Testis (tissue), 3 donors: ENCODE results near the gene TRIM63. TPM values are rescaled to one million over a fixed set of nuclear protein-coding genes. Genes with fewer than 3 reads are reported as not detected.

Source experiments
- DNase-seq: peaks from one replicate; pipeline ENCODE4 v3.0.0-alpha.2; 2019
- H3K27ac ChIP-seq, 2 donors: fragments of 200-600 bp; sonication (generic); one replicate each; pipeline ENCODE4 v1.5.1; 2019
- H3K27me3 ChIP-seq: fragments of 200-600 bp; sonication (generic); one replicate; pipeline ENCODE4 v1.5.1; 2019
- H3K36me3 ChIP-seq: fragments of 200-600 bp; sonication (generic); one replicate; pipeline ENCODE4 v1.5.1; 2017; ENCODE audit warnings: low read depth; ENCODE audit errors: missing control alignments
- H3K4me1 ChIP-seq: fragments of 200-600 bp; sonication (generic); one replicate; pipeline ENCODE4 v1.5.1; 2019
- H3K4me3 ChIP-seq, 2 donors: fragments of 200-600 bp; sonication (generic); one replicate each; pipeline ENCODE4 v1.5.1; 2017 to 2019
- H3K9me3 ChIP-seq: fragments of 200-600 bp; sonication (generic); one replicate; pipeline ENCODE4 v1.5.1; 2017
- POLR2A ChIP-seq: fragments of 450-650 bp; IDR thresholded peaks from one replicate; pipeline ENCODE4 v1.6.1; 2017; ENCODE audit warnings: antibody characterized with exemption, mild to moderate bottlenecking, moderate library complexity
- WGBS, 2 donors: methylation state at CpG; one replicate each; pipeline ENCODE4 v1.1.5; 2018; 5-methylcytosine and 5-hydroxymethylcytosine counted together
- intact Hi-C: fragments of 100-400 bp; cut with DNase I; formaldehyde crosslinking; loops from one replicate; pipeline ENCODE4 v1.15.1; 2023; ENCODE audit warnings: low total_unique reads
- polyA plus RNA-seq: library from polyadenylated mRNA; stranded (reverse); fragments of 350-450 nt; fragmentation: Illumina TruSeq; extraction: RNeasy Lipid Tissue Mini Kit (QIAGEN cat#74804); gene quantifications from one replicate; pipeline ENCODE4 v1.2.3, GENCODE V29; 2014; ENCODE audit warnings: low read depth, low replicate concordance; ENCODE audit not compliant: insufficient read depth
- total RNA-seq, 2 donors: library from RNA; depleted of rRNA; stranded (reverse); fragments of >200 nt; gene quantifications; one replicate each; pipeline ENCODE4 v1.2.3, GENCODE V29; 2016
- TF ChIP-seq, protein P1 (sequence below), 3 experiments: fragments of 450-650 bp in 2 of 3; fragments of 200-600 bp in 1 of 3; sonication (generic) in 1 of 3; IDR thresholded peaks; one replicate each; pipeline ENCODE4 v1.5.1; 2016 to 2019; ENCODE audit warnings: antibody characterized with exemption in 3 of 3, mild to moderate bottlenecking in 2 of 3, moderate library complexity in 1 of 3

The TRIM63 gene
- total and polyA plus RNA-seq, 3 donors from 2014 or later: 0.50 to 1.2 (median 0.71) TPM

DNA sequence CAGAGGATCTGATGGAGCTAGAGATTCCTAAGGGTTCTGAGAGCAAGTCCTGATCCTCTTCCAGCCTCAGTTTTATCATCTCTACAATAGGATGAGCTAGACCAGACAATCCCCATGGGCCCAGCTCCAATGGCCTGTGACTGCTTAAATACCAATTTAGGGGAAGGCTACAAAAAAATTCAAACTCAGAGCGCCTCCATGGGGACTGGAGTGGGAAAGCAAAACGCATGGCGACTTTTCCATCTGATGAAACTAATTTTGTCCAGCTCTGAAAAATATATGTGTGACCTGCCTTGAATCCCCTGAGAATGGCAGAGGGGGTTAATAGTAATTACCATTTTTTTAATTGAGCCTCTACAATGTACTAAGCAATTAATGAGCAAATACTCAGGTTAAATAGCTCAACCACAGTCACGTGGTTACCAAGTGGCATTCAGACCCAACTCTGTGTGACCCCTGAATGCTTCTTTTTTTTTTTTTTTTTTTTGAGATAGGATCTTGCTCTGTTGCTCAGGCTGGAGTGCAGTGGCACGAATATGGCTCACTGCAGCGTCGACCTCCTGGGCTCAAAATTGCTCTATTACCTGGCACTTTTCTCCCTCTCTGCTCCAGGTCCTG, 37.5 kb downstream of the TRIM63 start:
- TF ChIP-seq, protein P1, sequence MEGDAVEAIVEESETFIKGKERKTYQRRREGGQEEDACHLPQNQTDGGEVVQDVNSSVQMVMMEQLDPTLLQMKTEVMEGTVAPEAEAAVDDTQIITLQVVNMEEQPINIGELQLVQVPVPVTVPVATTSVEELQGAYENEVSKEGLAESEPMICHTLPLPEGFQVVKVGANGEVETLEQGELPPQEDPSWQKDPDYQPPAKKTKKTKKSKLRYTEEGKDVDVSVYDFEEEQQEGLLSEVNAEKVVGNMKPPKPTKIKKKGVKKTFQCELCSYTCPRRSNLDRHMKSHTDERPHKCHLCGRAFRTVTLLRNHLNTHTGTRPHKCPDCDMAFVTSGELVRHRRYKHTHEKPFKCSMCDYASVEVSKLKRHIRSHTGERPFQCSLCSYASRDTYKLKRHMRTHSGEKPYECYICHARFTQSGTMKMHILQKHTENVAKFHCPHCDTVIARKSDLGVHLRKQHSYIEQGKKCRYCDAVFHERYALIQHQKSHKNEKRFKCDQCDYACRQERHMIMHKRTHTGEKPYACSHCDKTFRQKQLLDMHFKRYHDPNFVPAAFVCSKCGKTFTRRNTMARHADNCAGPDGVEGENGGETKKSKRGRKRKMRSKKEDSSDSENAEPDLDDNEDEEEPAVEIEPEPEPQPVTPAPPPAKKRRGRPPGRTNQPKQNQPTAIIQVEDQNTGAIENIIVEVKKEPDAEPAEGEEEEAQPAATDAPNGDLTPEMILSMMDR (IDR thresholded peaks at IDR 0.05): no peak
- WGBS, 2 donors: 89 to 92% methylated on average over 7 of the region's 7 CpGs
- no peak for DNase-seq
- intact Hi-C loops: loop anchor here (10.0 kb wide), 1 partner anchor 115 kb away; no protein-coding TSS in a partner anchor
- no peaks in the 10 kb centered on the region for H3K27me3 ChIP-seq
- H3K4me1 ChIP-seq: peaks cover 5% of the 10 kb centered on the region
- H3K27ac ChIP-seq: no peak overlapping the region
- no peaks in the 10 kb centered on the region for H3K9me3 ChIP-seq
- no peak overlapping the region for H3K4me3 ChIP-seq
- no peaks in the 10 kb centered on the region for H3K36me3 ChIP-seq

DNA sequence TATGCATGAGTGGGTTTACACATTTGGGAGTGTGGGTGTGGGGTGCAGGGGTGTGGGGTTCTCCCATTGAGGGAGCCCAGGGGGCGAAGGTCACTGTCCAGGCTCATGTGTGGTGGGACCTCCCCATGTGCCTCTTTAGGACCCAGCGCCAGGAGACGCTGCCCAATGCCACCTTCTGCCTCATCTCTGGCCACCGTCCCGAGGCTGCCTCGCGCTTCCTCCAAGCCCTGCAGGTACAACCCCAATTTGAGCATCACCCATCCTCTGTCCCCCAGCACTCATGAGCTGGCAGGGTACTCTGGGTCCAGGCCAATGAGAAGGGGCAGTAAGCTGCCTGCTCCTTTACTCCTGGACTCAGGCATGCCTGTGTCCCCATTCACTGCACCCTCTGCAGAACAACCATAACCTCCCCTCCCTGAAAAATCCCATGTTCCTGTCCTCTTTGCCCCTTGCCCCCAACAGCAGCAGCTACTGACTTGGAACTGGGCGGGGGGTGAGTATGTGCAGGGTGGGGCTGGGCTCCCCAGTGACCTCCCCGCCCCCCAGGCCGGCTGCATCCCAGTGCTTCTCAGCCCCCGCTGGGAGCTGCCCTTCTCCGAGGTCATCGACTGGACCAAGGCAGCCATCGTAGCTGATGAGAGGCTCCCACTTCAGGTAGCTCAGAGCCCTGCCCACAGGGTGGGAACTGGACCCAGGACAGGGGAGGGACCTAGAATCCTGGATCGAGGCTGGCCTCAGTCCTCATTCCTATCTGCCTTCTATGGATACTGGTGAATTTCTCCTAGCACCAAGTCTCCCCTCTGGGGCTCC, 38.2 kb downstream of the TRIM63 start:
- intact Hi-C loops: no loop called here
- H3K4me1 ChIP-seq: no peaks in the 10 kb centered on the region
- no peaks in the 10 kb centered on the region for H3K27me3 ChIP-seq
- no peak overlapping the region for H3K4me3 ChIP-seq
- WGBS, 2 donors: 75 to 92% methylated on average over 12 to 15 of the region's 15 CpGs
- TF ChIP-seq, protein P1 (IDR thresholded peaks at IDR 0.05): no peak
- no peak for TF ChIP-seq POLR2A
- no peak overlapping the region for H3K27ac ChIP-seq
- no peaks in the 10 kb centered on the region for H3K36me3 ChIP-seq
- DNase-seq: no peak
- H3K9me3 ChIP-seq: no peaks in the 10 kb centered on the region

DNA sequence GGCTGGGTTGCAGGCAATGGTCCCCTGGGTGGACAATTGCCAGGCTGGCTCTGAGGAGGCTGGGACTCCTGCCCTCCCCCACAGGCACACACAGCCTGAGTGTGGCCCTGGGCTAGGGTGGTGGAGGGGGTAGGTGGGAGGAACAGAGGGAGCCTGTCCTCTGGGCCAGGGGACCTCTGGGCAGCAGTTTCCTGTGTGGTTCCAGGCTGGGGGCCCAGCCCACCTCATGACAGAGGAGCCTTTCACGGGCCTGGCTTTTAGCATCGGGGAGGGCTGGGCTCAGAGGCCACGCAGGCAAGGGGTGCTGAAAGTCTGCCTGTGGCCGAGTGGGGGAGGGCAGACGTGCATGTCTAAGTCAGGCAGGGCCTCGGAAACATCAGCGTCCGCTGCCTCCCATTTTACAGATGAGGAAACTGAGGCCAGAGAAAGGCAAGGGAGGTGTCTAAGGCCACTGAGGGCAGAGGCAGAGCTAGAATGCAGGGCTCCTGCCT, 38.9 kb downstream of the TRIM63 start:
- intact Hi-C loops: no loop called here
- TF ChIP-seq POLR2A: no peak
- TF ChIP-seq, protein P1 (IDR thresholded peaks at IDR 0.05): no peak
- H3K4me3 ChIP-seq: no peak overlapping the region
- no peaks in the 10 kb centered on the region for H3K4me1 ChIP-seq
- WGBS, 2 donors: 72 to 85% methylated on average over 8 of the region's 8 CpGs
- H3K36me3 ChIP-seq: no peaks in the 10 kb centered on the region
- H3K27me3 ChIP-seq: no peaks in the 10 kb centered on the region
- H3K27ac ChIP-seq: no peak overlapping the region
- H3K9me3 ChIP-seq: no peaks in the 10 kb centered on the region
- no peak for DNase-seq

DNA sequence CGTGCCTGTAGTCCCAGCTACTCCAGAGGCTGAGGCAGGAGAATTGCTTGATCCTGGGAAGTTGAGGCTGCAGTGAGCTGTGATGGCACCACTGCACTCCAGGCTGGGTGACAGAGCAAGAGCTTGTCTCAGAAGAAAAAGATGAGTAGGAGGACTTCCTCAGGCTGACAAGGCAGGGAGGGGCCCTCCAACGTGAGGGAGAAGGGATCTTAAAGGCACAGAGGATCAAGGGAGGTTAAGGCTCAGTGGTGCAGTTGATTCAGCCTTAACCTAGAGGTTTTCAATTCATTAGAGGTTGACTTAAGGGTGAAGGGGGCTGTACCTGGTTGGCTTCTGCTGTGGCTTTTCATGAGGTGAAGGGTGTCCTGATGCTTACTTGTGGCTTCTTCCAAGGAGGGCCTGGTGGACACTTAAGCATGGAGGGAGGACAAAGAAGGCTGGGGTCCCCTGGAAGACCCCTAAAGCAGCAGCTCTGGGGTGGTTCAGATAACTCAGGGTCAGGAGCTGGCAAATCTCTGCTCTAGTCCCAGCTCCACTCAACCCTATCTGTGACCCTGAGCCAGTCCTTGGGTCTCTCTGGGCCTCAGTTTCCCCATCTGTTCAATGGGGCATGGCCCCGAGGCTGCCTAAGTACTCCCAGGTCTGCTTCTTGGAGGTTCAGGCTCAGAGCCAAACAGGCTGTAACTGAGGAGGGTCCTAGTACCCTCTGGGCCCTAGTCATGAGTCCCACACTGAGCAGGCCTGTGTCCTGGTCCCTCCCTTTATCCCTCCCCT, 39.5 kb downstream of the TRIM63 start:
- intact Hi-C loops: no loop called here
- TF ChIP-seq POLR2A: no peak
- TF ChIP-seq, protein P1 (IDR thresholded peaks at IDR 0.05): no peak
- no peak for DNase-seq
- no peaks in the 10 kb centered on the region for H3K27me3 ChIP-seq
- no peaks in the 10 kb centered on the region for H3K4me1 ChIP-seq
- H3K27ac ChIP-seq: no peak overlapping the region
- H3K4me3 ChIP-seq: no peak overlapping the region
- no peaks in the 10 kb centered on the region for H3K9me3 ChIP-seq
- WGBS, 2 donors: 45 to 46% methylated on average over 3 of the region's 3 CpGs
- no peaks in the 10 kb centered on the region for H3K36me3 ChIP-seq
